ENCODE results near the gene ITGA6.

DNA sequence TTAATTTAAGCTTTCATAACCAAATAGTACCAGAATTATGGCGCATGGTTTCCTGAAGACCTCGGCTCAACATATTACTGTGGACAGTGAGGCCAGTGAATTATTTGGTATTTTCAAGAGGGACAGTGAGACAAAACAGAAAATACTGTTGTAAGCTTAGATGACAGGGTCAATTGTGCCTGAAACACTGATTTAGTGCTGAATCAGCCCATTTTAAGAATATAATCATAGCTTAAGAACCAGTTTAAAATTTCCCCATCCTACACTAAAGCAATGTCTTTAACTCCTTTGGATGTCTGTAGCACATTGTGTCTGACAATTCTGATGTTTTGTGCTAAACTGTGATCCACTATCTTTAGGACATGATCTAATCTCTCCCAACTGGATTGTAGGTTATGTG lies 4.6 kb downstream of the ITGA6 start:
- TF ChIP-seq CTCF (conservative IDR thresholded peaks at IDR 0.05 in 1 of 2, IDR thresholded peaks at IDR 0.05 in 1 of 2; ENCODE audit: low read depth in 1 of 2, low read length in 2 of 2) (no peak), EZH2 (IDR thresholded peaks at IDR 0.05; ENCODE audit: low read length, missing control alignments) (no peak)

Data from fibroblast of lung (primary cell).